A172 (cell line): Measurements from ENCODE around the gene SNRK. TPM values are rescaled to one million over a fixed set of nuclear protein-coding genes. Genes with fewer than 3 reads are reported as not detected.

Experiments
- DNase-seq: peaks from one replicate; pipeline ENCODE4 v3.0.0-alpha.2; 2015; ENCODE audit warnings: low spot score
- total RNA-seq: library from RNA; depleted of rRNA; stranded (reverse); fragments of >200 nt; shearing (Covaris generic); gene quantifications from 2 replicates; pipeline ENCODE4 v1.2.3, GENCODE V29; 2014

Gene SNRK
- total RNA-seq, 1 experiment from 2014 or later, result 11.6 TPM

DNA sequence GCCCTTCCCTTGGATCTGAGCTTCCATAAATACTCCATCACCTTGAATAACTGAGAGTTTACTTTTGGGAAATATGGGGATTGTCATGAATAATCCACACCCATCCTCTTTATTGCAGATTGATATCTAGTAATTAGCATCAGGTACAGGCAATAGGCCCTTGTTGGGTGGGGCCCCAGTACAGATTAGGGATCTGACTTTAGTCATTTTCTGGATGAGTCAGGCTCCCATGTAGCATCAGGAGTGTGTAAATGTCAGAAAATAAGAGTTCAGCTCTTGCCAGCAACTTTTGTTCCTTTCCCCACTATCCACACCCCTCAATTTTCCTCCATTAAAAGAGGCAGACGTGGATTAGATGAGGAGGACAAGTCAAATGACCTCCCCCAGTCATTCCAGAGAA is 17.7 kb upstream of the SNRK start:
- no peak for DNase-seq

- no peak for DNase-seq
Observed at GRCh38 chr3:43270078-43270477, 16.3 kb upstream of the SNRK start.

GRCh38 chr3:43273416-43273815 is 12.9 kb upstream of the SNRK start:
- no peak for DNase-seq

DNA sequence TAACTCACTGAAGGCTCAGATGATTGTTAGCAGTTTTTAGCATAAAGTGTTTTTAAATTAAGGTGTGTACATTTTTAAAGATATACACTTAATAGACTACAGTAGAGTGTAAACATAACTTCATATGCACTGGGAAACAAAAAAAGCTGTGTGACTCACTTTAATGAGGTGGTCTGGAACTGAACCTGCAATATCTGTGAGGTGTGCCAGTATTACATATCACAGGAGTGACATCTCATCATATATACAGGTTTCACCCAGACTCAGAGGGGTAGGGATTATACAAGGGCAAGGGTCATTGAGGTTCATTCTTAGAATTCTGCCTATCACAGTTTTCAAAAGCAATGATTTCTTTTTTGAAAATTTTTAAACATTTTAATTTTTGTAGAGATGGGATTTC is 7.3 kb upstream of the SNRK start:
- no peak for DNase-seq

GRCh38 chr3:43279532-43279931 is 6.8 kb upstream of the SNRK start:
- DNase-seq, result no peak

GRCh38 chr3:43281020-43281419 is 5.3 kb upstream of the SNRK start:
- DNase-seq, result no peak

DNA sequence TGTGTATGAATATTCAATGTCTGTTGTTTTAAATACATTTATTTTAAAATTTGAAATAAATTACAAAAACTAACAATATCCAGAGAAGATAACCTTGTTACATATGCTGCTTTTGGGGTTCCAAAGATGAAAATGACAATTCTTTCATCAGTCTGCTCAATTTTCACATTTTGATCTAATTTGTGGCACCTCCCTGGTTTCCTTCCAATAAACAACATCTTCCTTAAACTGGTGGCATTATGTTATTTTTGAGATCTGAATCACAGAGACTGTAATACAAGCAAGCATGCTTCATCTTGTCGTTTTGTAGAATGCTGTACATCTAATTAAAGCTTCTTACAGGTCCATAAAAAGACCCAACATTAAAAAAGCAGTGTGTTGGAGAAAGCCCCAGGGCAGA is 2.2 kb upstream of the SNRK start:
- no peak for DNase-seq

DNA sequence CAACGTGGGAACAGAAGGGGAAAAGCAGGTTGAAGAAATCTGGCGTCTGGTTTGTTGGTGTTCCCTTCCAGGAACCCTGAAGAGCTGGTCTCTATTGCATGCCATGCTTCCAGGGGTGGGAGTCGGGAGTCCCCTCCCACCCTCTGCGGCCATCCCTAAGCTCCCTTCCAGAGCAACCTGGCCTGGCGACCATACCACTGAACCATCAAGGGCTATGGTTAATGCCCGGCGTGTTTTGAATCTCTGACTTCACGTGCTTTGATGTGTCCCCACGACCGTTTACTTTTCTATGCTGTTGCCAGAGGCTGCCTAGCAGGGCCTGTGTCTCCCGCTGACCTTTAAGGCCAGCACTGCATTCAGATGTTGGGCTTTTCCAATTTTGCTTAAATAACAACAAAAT is 696 bp upstream of the SNRK start:
- no peak for DNase-seq

DNA sequence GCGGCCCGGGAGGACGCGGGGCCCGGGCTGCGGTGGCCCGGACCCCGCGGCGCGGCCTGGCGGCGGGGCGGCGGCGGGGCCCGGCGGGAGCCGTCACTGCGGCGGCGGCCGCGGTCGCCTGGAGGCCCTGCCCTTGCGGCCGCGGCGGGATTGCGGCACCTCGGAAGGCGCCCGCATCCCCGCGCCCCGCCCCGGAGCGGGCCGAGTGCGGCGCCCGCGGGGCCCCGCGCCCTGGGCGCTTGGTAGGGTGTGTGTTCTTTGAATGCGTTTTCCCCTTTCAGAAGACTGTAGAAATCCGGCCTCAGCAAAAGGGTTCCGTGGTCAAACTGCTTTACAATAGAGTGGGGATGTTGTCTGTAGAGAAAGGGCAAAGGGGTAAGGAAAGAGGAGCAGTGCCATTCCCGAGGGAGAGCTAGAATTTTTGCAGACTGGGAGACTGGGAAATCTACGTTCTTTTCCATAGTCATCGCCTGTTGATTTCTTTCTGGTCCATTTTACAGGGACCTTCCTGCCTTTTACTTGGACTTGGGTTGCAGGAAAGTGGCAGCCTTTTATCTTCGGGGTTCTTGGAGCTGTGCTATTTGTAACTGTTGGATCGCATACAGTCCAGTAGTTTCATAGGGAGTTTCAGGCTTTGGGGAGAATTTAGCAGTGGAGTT is 630 bp downstream of the SNRK start:
- peak; percentile 9 for DNase-seq

DNA sequence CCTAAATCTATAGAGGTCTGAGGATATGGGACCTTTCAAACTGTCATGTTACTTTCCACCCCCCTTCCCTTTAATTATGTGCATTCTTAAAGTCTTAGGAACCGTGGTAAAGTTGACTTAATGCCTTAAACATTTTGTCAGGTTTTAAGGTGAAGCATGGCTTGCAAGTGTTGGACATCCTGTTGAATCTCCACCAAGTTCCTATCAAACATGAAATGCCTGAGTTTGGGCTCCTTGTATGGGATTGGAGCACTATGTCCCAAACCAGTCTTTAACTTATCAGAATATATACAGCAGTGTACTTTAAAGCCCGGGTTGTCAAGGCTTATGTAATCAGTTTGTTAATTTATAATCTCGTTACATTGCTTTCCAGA is 1.1 kb downstream of the SNRK start:
- DNase-seq, result no peak

DNA sequence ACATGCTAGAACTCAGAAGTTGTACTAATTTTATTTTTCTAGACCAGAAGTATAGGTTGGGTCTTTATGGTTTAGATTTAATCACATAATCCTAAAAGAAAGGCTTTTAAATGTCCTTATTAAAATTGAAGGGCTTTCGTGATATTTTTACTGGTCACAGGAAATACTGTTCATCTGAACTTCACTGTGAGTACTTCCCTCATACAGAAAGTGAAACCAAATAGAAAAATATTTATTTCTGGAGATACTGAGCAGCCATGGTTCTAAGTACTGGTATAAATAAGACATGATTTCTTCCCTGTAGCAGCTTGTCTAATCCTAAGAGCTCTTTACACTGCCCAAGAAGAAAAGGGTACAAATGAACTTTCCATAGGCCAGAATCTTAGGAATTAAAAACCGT is 2.0 kb downstream of the SNRK start:
- DNase-seq, result no peak

- DNase-seq, result no peak
Observed at GRCh38 chr3:43288850-43289249, 2.5 kb downstream of the SNRK start.

- no peak for DNase-seq
Observed at GRCh38 chr3:43289401-43289800, 3.1 kb downstream of the SNRK start.

DNA sequence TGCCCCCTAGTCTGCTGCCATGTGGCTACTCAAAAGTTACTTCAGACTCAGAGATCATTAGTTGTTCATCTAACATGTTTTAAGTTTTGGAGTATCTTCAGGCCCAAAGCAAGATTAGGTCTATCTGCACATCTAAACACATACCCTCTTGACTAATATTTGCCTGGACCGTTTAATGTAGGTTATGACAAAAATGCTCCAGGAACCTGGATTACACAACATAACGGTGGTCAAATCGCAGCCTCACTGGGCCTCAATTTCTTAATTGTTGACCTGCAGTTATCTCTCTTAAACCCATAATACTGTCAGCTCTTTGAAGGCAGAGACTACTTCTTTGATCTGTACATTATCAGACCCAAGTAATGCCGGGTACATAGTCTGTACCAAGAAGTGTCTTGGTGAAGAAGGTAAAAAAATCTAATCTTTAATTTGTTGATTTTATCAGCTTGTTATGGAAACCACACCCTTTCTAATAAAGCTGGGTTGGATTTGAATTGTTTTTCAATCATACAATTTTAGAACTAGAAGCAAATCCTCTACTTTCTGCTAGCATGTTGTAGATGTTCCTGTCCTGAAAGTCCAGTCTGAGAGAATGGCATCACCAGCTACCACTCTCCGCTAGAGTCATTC is 3.6 kb downstream of the SNRK start:
- no peak for DNase-seq

GRCh38 chr3:43290956-43291355 is 4.6 kb downstream of the SNRK start:
- no peak for DNase-seq

GRCh38 chr3:43291546-43291945 is 5.2 kb downstream of the SNRK start:
- DNase-seq, result no peak

- DNase-seq, result no peak
Observed at GRCh38 chr3:43294975-43295374, 8.6 kb downstream of the SNRK start.

GRCh38 chr3:43296565-43296964 is 10.2 kb downstream of the SNRK start:
- DNase-seq, result no peak

DNA sequence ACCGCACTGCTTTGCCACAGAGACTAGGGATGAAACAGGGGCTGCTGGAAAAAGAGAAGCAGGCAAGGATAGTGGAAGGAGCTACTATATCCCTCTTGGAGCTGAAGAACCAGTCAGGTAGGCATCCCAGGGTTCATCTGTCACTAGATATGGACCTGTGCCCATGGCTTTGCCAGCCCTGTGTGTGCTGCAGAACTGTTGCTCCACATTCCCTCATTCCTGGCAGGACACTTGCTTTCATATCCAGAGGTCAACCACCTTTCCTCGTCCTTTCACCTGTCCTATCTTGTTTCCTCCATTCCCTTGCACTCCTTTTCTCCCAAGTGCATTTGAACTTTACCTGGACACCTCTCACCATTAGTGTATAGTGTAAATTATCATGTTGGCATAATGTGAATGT is 12.0 kb downstream of the SNRK start:
- DNase-seq, result no peak

DNA sequence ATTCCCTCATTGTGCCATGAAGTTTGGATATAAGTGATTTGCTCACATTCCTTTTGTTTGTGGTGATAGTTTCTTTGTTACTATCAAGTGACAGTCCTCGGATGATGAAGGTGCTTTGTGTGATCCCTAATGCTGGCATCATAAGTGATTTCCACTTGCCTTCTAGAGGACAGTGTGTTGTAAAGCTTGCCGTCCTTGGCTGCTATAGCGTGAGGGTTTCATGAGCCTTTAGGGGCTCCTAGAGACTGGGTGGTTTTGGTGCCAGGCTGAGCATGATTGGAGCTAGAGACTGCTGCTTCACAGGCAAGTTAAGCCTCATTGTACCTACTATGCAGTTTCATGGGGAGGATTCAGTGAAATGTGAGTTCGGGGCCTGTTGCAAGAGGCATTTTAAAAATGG is 12.4 kb downstream of the SNRK start:
- no peak for DNase-seq

GRCh38 chr3:43302116-43302880 is 16.0 kb downstream of the SNRK start:
- no peak for DNase-seq

- no peak for DNase-seq
Observed at GRCh38 chr3:43304126-43304525, 17.8 kb downstream of the SNRK start.

- DNase-seq, result no peak
Observed at GRCh38 chr3:43307226-43307625, 20.9 kb downstream of the SNRK start.
